HG02885 (cell line): ENCODE results near the gene FRS3.
"Not testable (repeated sequence)": the region's sequence is repeated elsewhere in the genome, so short reads cannot be mapped to it uniquely, and the experiment has no call there.

Experiments
- ATAC-seq: cut with Tn5 transposase; IDR thresholded peaks from one replicate; pipeline ENCODE4 v1.9.1; 2021; ENCODE audit warnings: mild to moderate bottlenecking; ENCODE audit not compliant: unreplicated experiment, poor library complexity

Gene FRS3

GRCh38 chr6:41779788-41780550 is at the start of gene FRS3:
Gene FRS3, minus strand, starts transcription at chr6:41779900. Its CDS starts 2,913 bp downstream, at chr6:41776987.
- peak; percentile 95 for ATAC-seq

- no peak for ATAC-seq
Measured at GRCh38 chr6:41826343-41827022, 46.8 kb upstream of the FRS3 start.

- ATAC-seq = no peak
Measured at GRCh38 chr6:41824571-41825569, 45.2 kb upstream of the FRS3 start.

DNA sequence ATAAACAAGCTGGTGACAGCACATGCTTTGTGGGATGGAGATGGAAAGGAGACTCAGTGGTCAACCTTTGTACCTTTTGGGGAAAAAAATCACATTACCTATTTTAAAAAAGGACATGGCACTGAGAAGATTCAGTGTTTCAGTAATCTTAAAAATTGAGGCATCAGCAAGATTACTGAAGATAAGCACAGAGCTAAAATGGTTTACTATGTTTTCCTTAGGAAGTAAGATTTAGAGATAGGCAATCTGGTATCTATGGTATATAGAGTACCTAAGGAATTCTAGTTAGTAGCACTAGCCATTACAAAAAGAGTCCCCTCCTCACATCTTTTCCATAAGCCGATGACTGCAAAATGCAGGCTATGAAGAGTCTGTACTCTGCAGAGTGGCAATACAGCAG is 43.5 kb upstream of the FRS3 start:
- no peak for ATAC-seq

- no peak for ATAC-seq
Measured at GRCh38 chr6:41822021-41822420, 42.3 kb upstream of the FRS3 start.

- no peak for ATAC-seq
Measured at GRCh38 chr6:41821266-41821665, 41.6 kb upstream of the FRS3 start.

- no peak for ATAC-seq
Measured at GRCh38 chr6:41818271-41819054, 38.8 kb upstream of the FRS3 start.

- no peak for ATAC-seq
Measured at GRCh38 chr6:41815587-41815986, 35.9 kb upstream of the FRS3 start.

- ATAC-seq = no peak
Measured at GRCh38 chr6:41814629-41815028, 34.9 kb upstream of the FRS3 start.

GRCh38 chr6:41813956-41814355 is 34.3 kb upstream of the FRS3 start:
- ATAC-seq = no peak

GRCh38 chr6:41813469-41813868 is 33.8 kb upstream of the FRS3 start:
- ATAC-seq = no peak

DNA sequence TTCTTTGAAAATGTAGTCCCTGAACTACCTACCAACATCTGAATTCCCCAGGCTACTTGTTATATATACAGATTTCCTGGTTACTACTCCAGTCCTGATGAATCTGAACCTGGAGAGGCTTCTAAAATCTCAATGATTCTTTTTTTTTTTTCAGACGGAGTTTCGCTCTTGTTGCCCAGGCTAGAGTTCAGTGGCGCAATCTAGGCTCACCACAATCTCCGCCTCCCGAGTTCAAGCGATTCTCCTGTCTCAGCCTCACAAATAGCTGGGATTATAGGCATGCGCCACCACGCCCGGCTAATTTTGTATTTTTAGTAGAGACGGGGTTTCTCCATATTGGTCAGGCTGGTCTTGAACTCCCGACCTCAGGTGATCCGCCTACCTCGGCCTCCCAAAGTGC is 32.2 kb upstream of the FRS3 start:
- not testable (repeated sequence) for ATAC-seq

- no peak for ATAC-seq
Measured at GRCh38 chr6:41811095-41811494, 31.4 kb upstream of the FRS3 start.

DNA sequence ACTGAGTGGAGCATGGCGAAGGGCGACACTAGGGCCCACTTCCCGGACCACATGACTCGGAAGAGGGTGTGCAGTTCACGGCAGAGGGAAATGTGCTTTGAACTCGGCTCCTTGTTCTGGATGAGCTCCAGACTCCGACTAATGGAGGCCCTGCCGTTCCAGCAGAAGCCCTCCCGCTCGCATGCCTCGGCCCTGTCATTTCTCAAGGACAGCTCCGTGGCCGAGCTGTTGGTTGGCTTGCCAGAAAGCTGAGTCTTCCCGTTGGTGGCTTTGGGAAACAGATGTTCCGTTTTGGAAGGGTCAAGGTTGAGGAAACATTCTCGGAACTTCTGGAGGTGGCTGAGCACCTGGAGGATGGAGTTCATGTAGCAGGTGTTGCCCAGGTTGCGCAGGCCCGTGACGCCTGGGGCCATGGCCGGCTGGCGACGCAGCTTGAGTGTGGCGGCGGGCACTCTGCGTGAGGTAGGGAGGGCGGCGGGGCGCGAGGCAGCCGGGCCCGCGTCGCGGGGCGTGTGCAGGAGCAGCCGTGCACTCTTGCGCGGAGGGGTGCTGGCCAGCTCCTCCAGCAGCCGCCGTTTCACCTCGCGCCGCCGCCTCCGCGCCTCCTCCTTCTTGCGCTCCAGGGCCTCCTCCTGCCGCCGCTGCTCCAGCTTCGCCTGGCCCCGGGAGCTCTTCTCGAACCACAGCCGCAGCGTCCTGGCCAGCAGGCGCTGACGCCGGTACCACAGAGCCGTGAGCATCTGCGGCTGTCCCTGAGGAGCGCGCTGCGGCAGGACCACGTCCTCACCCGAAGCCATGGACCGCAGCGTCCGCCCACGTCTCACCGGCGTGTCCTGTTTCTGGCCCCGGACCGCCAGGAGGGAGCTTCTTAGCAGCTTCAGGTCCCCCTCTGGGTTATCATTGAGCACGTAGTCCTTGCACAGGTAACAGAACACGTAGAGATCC is 26.4 kb upstream of the FRS3 start:
- no peak for ATAC-seq

DNA sequence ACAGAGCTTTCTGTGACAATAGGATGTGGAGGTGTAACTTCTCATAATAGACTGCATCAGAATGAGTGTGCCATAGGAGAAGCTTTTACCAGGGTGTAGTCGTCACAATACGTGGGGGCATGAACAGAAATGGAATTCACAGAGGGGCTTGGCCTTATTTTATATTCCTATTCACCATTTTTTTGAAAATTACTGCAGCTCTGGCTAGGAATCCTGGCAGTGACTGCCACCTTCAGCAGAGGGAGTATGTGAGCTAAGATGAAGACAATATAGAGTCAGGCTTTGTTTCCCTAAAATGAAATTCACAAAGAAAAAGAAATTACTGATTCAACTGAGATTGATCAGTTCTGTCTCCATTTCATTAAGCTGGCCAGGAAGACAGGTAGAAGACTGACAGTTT is 21.7 kb upstream of the FRS3 start:
- no peak for ATAC-seq

DNA sequence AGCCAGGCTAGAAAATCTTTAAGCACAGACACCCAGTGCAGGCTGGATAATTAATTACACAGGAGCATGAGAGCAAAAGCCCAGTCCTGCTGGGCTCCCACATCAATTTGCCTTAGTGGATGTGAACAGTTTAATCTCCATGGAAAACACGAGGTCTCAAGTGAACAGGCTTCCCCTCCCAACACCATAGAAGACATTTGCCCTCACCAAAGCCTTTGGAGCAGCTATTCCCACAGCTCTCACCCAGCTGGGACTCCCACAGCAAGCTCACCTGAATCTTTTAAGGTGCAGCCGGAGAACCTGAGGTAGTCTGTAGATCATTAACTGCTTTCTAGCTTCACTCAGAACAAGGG is 19.8 kb upstream of the FRS3 start:
- no peak for ATAC-seq

DNA sequence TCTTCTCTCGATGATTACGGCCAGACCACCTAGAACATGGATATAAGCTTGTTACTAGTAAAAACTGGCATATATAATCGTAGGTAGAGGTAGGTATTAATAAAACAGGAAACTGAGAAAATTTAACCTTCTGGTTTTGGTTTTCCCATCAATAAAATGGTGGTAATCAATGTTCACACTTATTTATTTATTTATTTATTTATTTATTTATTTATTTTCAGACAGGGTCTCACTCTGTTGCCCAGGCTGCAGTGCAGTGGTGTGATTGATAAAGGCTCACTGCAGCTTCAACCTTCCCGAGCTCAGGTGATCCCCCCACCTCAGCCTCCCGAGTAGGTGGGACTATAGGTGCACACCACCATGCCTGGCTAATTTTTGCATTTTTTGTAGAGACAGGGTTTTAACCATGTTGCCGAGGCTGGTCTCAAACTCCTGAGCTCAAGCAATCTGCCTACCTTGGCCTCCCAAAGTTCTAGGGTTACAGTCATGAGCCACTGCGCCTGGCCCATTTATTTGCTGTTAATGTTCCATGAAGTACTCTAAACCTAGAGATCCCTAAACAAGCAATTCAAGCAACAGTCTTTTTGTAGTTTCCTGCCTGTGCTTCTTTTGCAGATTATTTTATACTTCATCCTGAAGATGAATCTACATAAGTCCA is 19.3 kb upstream of the FRS3 start:
- ATAC-seq = no peak

GRCh38 chr6:41796474-41796873 is 16.8 kb upstream of the FRS3 start:
- ATAC-seq = no peak
